Colon (tissue), 2 donors: Measurements from ENCODE around the gene NUP50.

Source experiments
- FAIRE-seq: peaks from 2 replicates; lab custom pipeline; 2012; peaks lifted over from hg19 to GRCh38; lab: Jason Lieb, UNC
- donor health status: control.
- donor health status: control.

Gene NUP50

GRCh38 chr22:45163451-45164269, at the start of gene NUP50:
NUP50 (plus strand) TSS chr22:45163925; CDS start chr22:45168178, 4,253 bp downstream.
- FAIRE-seq: no peak

GRCh38 chr22:45120440-45120839, 43.3 kb upstream of the NUP50 start:
- FAIRE-seq: no peak

GRCh38 chr22:45120931-45121330, 42.8 kb upstream of the NUP50 start:
- no peak for FAIRE-seq

GRCh38 chr22:45124176-45124847, 39.4 kb upstream of the NUP50 start:
- no peak for FAIRE-seq

GRCh38 chr22:45125188-45125587, 38.5 kb upstream of the NUP50 start:
- FAIRE-seq: no peak

- FAIRE-seq: no peak
Observed at GRCh38 chr22:45127866-45128265, 35.9 kb upstream of the NUP50 start.

- no peak for FAIRE-seq
Observed at GRCh38 chr22:45129703-45130524, 33.8 kb upstream of the NUP50 start.

- FAIRE-seq: no peak
Observed at GRCh38 chr22:45130891-45131290, 32.8 kb upstream of the NUP50 start.

- no peak for FAIRE-seq
Observed at GRCh38 chr22:45131749-45132148, 32.0 kb upstream of the NUP50 start.

GRCh38 chr22:45134313-45134712, 29.4 kb upstream of the NUP50 start:
- no peak for FAIRE-seq

- no peak for FAIRE-seq
Observed at GRCh38 chr22:45136594-45136993, 27.1 kb upstream of the NUP50 start.

GRCh38 chr22:45139693-45140092, 24.0 kb upstream of the NUP50 start:
- FAIRE-seq: no peak

- no peak for FAIRE-seq
Observed at GRCh38 chr22:45142376-45142775, 21.3 kb upstream of the NUP50 start.

GRCh38 chr22:45144916-45145315, 18.8 kb upstream of the NUP50 start:
- no peak for FAIRE-seq

- FAIRE-seq: no peak
Observed at GRCh38 chr22:45149671-45150070, 14.1 kb upstream of the NUP50 start.

GRCh38 chr22:45150139-45150538, 13.6 kb upstream of the NUP50 start:
- FAIRE-seq: no peak

- no peak for FAIRE-seq
Observed at GRCh38 chr22:45151503-45151902, 12.2 kb upstream of the NUP50 start.

GRCh38 chr22:45154383-45154782, 9.3 kb upstream of the NUP50 start:
- no peak for FAIRE-seq

GRCh38 chr22:45155050-45155840, 8.5 kb upstream of the NUP50 start:
- FAIRE-seq: no peak

GRCh38 chr22:45157907-45158306, 5.8 kb upstream of the NUP50 start:
- no peak for FAIRE-seq

GRCh38 chr22:45159652-45160462, 3.9 kb upstream of the NUP50 start:
- no peak for FAIRE-seq
